ENCODE results near the gene ACTL10.

ACTL10 gene

GRCh38 chr20:33676652-33677645 is 10.2 kb downstream of the ACTL10 start:
- DNase-seq (ENCODE audit: low read depth in 2 of 2, low spot score in 1 of 2) = no peak

DNA sequence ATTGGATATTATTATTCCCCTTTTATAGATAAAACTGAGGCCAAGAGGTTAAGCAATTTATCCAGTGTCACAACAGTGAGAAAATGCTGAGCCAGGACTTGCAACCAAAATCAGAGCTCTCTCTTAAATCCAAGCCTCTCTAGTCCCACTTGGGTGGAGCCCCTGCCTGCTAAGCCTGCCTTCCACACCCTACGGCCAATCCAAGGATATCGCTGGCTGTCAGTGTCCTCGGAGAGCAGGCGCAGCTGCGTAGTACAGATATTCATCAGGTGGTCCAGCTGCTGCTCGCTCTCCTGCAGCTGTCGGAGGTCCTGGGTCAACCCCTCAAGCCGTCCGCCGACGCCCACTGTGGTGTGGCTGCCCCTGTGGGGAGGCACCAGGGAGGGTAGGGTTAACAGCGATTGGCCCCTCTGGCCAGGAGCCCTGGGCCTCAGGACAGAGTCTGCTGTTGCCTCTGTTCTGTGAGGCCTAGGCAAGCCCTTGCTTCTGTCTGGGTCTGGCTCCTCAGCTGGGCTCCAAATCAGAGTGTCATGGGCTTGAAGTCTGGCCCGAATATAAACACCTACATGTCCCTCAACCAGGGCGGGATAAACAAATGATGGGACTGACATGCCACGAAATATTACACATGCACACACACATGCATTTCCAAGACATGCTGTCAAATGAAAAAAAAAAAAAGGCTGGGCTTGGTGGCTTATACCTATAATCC is 11.4 kb downstream of the ACTL10 start:
- no peak for DNase-seq (ENCODE audit: low read depth in 2 of 2, low spot score in 1 of 2)

DNA sequence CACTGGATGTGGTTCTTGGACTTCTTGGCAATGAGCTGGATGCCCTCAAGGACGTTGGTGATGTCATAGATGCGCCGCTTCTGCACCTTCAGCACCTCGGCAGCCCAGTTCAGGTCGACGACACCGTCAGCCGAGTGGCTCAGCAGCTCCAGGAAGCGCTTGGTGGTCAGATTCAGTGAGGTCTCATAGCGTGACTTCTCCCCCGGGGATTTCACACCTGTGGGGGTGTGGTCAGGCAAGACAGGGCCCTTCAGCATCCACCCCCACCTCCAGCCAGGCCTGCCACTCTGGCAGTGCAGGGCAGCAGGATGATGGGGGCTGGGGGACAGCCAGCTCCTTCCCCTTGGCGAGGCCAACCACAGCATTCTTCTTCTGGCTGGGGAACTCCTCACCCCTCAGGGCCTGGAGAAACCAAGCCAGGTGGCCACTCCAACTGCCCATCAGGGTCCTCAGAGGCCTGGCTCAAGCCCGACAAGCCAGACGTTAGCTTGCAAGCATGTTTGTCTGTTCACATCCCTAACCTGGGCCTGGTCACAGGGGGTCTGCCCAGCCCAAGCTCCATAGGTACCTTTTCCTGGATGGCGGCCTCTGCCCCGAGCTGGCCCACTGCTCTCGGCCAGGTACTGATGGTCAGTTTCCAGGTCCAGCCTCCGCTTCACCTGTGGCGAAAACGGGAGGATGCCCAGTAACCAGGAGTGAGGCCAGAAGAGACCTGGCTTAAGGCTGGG is 13.2 kb downstream of the ACTL10 start:
- DNase-seq (ENCODE audit: low read depth in 2 of 2, low spot score in 1 of 2) = no peak

DNA sequence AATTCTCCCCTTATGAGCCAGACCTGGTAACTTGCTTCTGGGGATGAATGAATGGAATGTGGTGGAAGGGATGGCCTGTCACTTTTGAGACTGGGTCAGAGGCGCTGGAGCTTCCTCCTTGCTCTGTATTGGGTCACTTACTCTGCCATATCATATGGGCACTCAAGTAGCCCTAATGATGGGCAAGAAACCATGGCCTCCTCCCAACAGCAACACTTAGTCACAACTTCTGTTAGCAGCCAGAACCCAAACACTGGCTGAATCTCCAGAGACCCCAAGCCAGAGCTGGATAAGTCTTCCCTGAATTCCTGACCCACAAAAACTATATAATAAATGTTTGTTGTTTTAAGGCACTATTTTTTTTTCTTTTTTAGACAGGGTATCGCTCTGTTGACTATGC is 13.9 kb downstream of the ACTL10 start:
- no peak for DNase-seq (ENCODE audit: low read depth in 2 of 2, low spot score in 1 of 2)

- DNase-seq (ENCODE audit: low read depth in 2 of 2, low spot score in 1 of 2) = no peak
Observed at GRCh38 chr20:33681288-33681687, 14.5 kb downstream of the ACTL10 start.

- no peak for DNase-seq (ENCODE audit: low read depth in 2 of 2, low spot score in 1 of 2)
Observed at GRCh38 chr20:33681728-33682353, 15.1 kb downstream of the ACTL10 start.

- DNase-seq (ENCODE audit: low read depth in 2 of 2, low spot score in 1 of 2) = no peak
Observed at GRCh38 chr20:33684533-33685327, 18.0 kb downstream of the ACTL10 start.

DNA sequence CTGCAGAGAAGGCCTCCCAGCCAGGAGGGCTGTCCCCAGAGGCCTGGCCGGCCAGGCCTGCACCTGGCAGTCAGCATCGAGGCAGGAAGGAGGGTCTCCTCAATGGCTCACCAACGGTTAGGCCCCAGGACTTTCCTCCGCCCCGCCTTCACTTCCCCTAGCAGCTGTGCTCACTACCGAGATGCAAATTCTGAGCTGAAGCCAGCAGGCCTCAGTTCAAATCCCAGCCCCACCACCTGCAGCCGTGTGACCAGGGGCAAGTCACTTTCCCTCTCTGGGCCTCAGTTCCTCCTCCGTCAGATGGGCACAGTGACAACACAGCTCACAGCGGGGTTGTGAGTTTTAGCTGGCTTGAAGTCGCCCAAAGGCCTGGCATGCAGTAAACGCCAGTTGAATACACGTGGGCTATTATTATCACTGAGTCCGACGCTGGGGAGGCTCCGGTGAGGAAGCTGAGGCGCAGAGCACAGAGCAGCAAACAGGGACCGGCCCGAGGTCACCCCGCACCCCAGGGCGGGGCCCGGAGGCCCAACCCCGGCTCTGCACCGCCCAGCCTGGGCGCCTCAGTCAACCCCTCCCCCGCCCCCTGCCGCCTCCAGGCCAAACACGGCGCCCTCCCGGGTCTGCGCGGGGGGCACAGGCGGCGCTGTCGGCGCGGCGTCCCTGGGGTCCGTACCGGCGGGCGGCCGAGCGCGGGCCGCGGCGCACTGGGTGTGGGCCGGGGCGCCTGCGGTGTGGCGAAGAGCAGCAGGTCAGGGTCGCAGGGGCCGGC is 18.8 kb downstream of the ACTL10 start:
- no peak for DNase-seq (ENCODE audit: low read depth in 2 of 2, low spot score in 1 of 2)

DNA sequence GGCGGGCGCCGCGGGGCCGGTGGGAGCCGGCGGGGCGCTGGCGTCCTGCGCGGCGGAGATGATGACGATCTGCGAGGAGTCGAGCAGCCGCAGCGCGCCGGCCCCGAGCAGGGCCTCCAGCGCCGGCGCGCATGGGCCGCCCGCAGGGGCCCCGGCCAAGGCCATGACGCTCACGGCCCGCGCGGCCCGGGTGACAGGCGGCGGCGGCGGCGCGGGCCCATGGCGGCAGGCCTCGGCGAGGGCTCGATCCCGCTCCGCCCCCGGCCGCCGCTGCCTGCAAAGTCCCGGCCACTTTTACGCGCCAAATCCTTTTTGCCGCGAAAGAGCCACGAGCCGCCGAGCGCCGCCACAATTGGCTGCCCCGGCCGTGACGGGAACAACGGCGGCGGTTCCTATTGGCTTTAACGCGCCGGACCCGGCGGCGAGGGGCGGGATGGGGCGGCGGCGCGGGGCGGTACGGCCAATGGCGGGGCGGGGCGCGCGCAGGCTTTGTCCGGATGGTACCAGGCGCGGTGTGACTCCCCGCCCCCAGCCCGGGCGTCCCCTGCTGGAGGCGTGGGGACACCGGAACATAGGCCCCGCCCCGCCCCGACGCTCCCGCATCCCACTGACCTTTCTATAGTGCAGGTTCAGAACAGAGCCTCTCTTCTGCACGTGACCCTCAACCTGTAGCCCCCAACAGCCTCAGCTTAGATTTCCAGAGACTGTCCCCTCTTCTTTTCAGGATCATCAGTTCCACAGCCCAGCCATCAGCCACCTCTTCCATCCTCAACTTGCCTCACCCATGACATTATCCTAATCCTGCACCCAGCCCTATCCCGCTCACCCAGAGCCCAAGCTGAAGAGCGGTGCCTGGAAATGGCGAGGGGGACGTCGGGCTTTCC is 19.6 kb downstream of the ACTL10 start, which contains the start of gene E2F1:
TSS of gene E2F1 (minus strand) at position 286 of the 884 bp plus-strand sequence. CDS start at position 165, 121 bp downstream.
- peak; percentile 78 to 87 for DNase-seq (ENCODE audit: low read depth in 2 of 2, low spot score in 1 of 2)

DNA sequence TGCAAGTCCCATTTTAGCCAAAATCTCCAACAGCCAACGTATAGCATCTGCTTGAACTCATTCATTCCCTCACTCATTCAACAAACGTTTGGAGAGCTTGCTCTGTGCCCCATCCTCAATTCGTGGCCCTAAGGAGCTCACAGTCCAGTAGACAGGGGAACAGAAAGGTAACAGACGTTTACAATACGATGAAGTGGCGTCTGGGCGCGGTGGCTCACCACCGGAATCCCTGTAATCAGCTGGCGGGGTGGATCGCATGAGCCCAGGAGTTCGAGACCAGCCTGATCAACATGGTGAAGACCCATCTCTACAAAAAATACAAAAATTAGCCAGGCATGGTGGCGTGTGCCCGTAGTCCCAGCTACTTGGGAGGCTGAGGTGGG is 20.2 kb downstream of the ACTL10 start:
- no peak for DNase-seq (ENCODE audit: low read depth in 2 of 2, low spot score in 1 of 2)

- no peak for DNase-seq (ENCODE audit: low read depth in 2 of 2, low spot score in 1 of 2)
Observed at GRCh38 chr20:33687370-33687915, 20.7 kb downstream of the ACTL10 start.

- DNase-seq (ENCODE audit: low read depth in 2 of 2, low spot score in 1 of 2) = no peak
Observed at GRCh38 chr20:33687993-33688937, 21.5 kb downstream of the ACTL10 start.

- DNase-seq (ENCODE audit: low read depth in 2 of 2, low spot score in 1 of 2) = no peak
Observed at GRCh38 chr20:33688938-33689424, 22.2 kb downstream of the ACTL10 start.

DNA sequence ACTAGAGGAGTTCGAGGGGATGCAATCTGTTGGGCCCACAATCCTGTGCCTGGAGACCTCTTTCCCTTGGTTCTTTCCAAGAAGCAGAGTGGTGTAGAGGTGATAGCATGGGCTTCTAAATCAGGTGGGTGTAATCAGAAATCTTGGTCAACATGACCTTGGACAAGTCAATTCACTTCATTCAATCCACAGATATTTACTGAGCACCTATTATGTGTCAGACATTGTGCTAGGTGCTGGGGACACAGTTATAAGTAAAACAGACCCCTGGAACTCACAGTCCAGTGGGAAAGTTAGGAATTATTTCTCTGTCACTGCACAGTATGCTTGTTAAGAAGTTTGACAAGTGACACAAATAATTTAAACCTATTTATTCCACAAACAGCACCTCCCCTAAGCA is 22.8 kb downstream of the ACTL10 start:
- no peak for DNase-seq (ENCODE audit: low read depth in 2 of 2, low spot score in 1 of 2)

GRCh38 chr20:33689973-33690372 is 23.2 kb downstream of the ACTL10 start:
- no peak for DNase-seq (ENCODE audit: low read depth in 2 of 2, low spot score in 1 of 2)

GRCh38 chr20:33693289-33693688 is 26.5 kb downstream of the ACTL10 start:
- no peak for DNase-seq (ENCODE audit: low read depth in 2 of 2, low spot score in 1 of 2)
